Measurements from ENCODE around the gene FBXL13.
A peak's percentile ranks its signal among the peaks of the same experiment; 100 is the strongest.
"Not testable (repeated sequence)": the region's sequence is repeated elsewhere in the genome, so short reads cannot be mapped to it uniquely, and the experiment has no call there.

FBXL13 gene

DNA sequence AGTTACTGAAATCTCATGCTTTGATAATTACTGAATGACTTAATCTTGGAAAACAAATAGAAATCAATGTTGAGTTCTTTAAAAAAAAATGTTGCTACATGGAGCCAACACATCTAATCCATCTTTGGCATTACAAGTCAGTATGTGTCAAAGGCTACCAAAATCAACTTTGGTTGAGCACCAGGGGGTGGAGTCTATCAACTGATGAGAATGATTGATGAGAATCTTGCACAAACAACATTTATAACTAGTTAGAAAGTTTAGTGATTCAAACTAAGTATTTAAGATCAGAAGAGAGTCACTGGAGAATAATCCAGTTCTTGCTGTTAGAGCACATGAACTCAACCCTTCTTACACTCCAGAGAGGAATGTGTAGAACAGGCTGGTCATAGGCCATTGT is 232.3 kb downstream of the FBXL13 start:
- DNase-seq, result no peak

- DNase-seq, result no peak
These were observed 233.3 kb downstream of the FBXL13 start for GRCh38 chr7:102841290-102841689.

DNA sequence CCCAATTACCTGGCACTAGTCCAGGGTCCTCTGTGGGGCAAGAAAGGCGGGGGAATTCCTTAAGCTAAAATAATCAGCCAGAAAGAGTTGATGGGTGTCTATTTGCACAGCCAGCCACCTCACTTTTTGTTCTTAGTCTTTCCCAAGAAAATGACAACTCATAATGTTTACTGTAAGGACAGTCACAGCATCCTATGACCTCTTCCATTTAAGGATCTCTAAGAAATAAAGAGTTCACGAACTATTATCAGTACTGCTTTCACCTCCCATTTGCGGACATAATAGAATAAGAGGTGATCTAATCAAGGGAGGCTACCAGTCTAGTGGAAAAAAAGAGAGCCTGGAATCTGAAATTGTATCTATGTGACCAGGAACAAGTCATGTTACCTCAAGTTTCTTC is 234.2 kb downstream of the FBXL13 start:
- DNase-seq, result no peak

DNA sequence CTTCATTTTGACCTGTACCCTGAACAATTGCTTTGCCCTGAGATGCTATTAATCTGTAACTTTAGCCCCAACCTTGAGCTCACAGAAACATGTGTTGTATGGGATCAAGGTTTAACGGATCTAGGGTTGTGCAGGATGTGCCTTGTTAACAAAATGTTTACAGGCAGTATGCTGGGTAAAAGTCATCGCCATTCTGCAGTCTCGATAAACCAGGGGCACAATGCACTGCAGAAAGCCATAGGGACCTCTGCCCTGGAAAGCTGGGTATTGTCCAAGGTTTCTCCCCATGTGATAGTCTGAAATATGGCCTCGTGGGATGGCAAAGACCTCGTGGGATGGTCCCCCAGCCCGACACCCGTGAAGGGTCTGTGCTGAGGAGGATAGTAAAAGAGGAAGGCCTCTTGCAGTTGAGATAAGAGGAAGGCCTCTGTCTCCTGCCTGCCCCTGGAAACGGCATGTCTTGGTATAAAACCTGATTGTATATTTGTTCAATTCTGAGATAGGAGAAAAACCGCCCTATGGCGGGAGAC is 236.0 kb downstream of the FBXL13 start:
- DNase-seq, result not testable (repeated sequence)

DNA sequence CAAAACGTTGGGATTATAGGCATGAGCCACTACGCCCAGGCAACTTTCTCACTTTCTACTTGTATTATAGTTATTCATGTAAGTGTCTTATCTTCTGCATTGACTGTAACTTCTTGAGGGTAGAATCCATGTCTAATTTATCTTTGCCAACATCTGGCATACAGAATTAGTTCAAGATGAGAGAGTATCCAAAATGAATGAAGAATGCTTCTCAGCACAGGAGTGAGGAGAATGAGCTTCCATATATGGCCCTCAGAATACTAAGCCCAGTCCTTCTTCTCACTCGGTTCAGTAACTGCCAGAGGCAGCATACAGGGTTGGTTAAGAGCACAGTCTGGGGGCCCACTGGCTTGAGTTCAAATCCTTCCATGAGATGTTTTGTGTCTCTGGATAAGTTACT is 236.8 kb downstream of the FBXL13 start:
- DNase-seq, result no peak

DNA sequence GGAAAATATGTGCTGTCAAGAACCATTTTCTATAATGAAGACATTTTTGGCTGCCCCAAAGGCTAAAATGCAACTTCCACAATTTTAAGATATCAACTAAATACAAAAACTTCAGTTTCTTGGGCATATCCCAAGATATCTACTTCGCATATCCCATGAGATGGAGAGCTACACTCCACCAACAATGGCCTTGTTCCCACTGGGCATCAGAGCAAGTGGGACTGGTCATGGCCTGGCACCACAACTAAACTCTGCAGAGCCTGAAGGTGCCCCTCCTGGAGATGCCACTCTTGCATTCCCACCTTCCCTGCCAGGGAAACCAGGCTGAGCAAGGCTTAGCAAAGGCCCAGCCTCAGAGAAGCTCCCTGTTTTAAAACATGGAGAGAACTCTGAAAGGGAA is 237.6 kb downstream of the FBXL13 start:
- no peak for DNase-seq

DNA sequence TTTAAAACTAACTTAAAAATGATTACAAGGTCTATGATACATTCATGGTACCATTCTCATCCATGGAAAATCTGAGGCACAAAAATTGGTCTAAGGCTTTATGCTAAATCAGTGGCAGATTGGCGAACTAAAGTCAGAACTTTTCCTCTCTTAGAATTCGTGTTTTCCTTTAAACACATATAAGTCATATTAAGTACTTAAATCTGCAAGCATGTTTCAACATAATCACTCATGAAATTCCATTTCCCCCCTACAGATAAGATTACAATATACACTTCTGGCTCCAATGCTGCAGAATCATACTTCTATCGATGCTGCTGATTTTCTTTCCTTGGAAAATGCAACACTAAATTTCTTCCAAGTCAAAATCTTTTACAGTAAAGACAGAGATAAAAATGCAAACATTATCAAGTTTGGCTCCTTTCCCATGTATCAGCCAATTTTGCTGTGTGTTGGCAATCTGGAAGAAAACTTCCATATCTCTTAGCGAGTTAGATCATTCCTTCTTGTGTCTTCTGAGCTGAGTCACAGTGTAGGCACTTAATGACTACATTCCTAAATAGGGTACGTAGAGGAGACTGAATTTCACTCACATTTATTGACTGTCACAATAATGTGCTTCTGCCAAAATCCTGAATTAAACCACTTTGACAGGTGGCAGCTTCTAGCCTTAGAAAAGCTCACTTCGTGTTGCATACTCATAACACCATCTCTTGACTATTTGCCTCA is 238.2 kb downstream of the FBXL13 start:
- no peak for DNase-seq

DNA sequence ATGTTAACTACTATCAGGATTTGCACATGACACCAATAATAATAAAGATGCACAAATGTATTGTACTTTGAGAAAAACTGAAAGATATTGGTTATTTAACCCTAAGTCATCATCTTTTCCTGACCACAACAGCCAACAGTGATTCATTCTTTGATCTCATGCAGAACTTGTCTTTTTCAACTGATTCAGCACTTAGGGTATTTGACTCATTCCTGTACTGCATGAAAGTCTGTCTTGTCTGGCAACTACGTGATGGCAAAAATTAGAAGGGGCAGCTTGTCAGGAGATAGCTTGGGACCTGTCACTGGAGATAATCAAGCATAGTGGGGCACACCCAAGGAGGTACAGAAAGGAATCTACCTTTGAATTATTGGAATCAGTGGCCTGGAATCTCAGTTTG is 239.6 kb downstream of the FBXL13 start:
- DNase-seq, result peak; percentile 36

DNA sequence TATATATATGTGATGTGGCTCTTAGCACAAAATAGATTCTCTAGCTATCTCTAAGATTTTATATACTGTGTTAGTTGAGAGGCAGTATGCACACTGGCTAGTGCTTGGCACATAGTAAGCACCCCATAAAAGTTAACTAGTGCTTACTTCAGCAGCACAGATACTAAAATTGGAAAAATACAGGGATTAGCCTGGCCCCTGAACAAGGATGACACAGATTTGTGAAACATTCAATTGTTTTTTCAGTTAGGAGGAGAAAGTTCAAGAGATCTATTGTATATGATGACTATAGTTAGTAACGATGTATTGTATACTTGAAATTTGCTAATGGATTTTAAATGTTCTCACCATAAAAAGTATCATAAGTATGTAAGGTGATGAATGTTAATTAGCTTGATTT is 240.1 kb downstream of the FBXL13 start:
- no peak for DNase-seq

GRCh38 chr7:102833343-102833742 is 241.3 kb downstream of the FBXL13 start:
- no peak for DNase-seq

- DNase-seq, result no peak
These were observed 241.9 kb downstream of the FBXL13 start for GRCh38 chr7:102832674-102833073.

DNA sequence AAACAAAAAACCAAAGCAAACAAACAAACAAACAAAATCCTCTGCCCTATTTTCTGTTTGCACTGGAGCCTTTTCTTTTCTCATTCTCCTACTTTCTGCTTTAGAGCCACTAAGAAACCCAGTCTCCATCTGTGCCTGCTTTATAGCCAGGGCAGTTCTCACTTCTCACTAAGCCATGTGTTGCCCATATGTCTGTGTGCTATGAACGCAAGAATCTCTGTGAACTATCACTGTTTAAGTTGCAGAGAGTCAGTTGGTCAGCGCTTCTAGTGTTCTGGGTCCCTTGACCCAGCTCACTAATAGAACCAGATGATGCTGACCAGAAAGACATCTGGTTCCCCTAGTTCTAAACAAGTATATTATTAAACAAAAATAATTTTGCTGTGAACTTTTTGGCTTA is 244.4 kb downstream of the FBXL13 start:
- DNase-seq, result no peak

GRCh38 chr7:102829075-102829474 is 245.5 kb downstream of the FBXL13 start:
- no peak for DNase-seq

DNA sequence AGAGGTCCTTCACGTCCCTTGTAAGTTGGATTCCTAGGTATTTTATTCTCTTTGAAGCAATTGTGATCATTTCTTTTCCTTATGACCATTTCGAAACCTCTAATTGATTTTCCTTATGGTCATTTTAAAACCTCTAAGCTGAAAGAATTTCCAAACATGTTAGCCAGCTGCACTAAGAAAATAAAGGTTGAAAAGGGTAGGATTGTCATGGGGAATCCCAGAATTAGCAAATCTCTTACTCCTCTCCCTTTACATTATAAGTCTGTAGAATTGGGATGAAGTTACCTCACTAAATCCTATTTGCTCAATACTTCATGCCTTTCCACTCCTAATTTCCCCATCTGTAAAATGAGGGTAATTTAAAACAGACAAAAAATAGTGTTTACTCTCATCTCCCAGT is 246.3 kb downstream of the FBXL13 start:
- DNase-seq, result peak; percentile 22

DNA sequence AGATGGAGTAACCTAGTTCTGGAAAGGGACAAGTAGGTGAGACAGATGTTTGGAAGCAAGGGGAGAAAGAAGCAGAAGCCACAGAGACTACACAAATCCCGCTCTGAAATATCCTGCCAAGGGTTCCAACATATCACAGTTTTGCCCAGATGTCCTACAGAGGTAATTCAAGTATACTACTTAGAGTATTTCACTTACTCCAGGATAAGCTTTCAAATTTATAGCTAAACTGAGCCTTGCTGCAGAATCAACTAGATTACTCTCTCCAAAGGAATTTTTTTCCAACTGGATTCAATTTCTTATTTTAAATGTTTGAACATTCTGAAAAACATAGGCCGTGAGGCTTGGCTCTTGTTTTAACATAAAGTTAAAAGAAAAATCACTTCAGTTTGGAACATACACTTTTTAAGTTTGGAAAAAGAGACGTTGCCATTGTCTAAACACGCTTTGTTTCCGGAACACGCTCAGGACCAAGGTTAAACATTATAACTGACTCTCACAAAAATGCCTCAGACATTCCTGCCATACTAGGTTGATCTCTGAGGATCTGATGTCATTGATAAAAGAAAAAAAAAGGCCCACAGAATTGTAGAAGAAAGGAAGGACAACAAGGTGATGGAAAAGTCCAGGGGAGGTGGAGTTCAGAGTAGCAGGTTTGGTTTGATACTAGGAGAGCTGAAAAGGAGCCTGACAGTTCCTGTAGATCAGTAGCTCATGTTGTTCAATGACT is 251.0 kb downstream of the FBXL13 start:
- no peak for DNase-seq

GRCh38 chr7:102821994-102822747 is 252.4 kb downstream of the FBXL13 start:
- no peak for DNase-seq

DNA sequence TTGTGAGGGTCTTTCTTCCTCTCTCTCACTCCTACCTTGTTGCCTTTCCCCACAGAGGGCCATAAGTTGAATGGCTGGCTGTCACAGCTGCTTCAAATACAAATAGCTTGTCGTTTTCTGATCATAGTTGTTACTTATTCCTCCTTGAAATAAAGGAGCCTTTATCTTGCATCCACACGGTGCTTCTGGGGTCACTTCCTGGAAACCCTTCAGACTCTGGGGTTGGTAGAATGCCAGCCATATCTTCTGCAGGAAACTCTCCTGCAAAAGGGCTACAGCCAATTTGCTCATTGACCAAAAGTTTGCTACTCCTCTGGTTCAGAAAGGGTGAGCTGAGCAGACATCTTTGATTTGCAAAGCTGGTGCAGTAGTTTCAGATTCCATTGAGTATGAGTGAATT is 255.4 kb downstream of the FBXL13 start:
- DNase-seq, result no peak

DNA sequence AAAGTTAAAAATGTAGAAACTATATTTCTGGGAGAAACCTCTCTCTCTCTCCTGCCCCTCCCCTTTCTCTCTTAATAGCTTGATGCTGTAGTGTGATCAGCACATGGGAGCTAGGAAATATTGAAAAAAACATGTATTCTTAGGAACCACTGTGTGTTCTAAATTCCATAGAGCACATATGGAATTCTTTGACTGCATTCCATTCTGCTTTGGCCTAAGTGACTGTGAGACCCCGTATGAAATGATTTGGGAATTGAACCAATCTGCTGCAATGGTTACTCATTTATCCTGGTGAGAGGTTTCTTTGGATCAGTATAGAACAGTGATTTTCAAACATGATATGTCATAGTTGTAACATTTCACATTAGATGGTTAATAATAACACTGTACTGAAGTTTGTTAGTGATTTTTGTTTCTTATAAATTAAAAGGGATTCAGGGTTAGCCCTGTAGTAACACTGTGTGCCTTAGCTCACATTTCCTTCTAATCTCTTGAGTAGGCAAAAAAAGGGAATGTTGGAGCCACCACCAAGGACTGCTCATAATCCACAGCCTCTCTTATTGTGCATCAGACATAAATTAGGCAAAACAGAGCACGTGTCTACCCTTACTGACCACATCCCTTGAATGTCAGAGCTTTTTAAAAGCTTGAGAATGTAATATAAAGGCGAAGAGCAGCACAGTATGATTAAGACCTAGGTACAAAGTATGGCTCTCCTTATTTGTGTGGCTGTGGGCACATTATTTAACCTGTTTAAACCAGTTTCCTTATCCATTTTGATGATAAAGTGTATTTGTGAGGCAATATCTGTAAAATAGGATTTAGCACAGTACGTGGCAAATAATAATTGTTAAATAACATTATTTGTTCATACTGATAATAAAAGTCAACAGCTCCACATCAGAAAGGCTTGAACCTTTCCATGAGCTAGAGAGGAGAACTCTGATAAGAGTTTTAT is 256.7 kb downstream of the FBXL13 start:
- DNase-seq, result no peak

- DNase-seq, result no peak
These were observed 260.5 kb downstream of the FBXL13 start for GRCh38 chr7:102814025-102814471.

GRCh38 chr7:102813191-102814024 is 261.2 kb downstream of the FBXL13 start:
- DNase-seq, result no peak

DNA sequence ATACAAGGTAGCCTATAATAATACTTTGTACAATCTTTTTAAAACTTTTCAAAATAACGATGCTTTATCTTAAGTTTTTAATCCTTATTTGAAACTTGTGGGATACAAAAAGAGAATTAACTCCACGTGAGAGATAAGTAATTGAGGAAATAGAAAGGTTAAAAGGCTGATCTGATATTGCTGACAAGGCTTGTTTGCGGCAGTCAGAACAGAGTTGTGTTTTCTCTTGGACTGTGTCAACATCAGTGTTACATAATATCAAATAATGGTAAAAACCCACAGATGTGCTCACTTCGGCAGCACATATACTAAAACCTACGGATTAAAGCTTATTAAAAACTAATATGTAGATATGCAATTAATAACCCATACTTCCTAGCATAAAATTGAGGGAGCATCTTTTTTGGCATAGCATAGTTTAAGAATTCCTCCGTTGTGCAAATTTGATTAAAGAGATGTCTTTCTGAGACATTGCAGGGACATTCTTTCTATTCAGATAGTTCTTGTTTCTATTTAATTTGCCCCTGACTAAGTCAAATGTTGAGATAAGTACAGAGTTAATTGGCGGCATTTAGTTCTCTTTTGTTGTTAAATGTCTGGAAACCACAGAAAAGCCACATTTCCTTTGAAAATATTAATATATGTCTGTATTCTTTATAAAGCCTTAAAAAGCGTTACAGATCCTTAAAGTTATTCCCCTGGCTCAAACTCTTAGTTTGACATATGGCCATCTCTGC is 262.5 kb downstream of the FBXL13 start:
- DNase-seq, result peak; percentile 64
